Embryonic facial prominence (tissue), 1 donor: Measurements from ENCODE around the gene CA5B.
"Not testable (repeated sequence)": the region's sequence is repeated elsewhere in the genome, so short reads cannot be mapped to it uniquely, and the experiment has no call there.

Experiments
- DNase-seq: peaks from one replicate; pipeline ENCODE4 v3.0.0-alpha.2; 2016; ENCODE audit errors: extremely low spot score

CA5B gene

GRCh38 chrX:15748841-15749240, 10.8 kb downstream of the CA5B start:
- DNase-seq = no peak

- DNase-seq = no peak
Observed at GRCh38 chrX:15749642-15750610, 11.9 kb downstream of the CA5B start.

- no peak for DNase-seq
Observed at GRCh38 chrX:15750611-15751154, 12.6 kb downstream of the CA5B start.

- DNase-seq = peak; percentile 22
Observed at GRCh38 chrX:15751155-15751819, 13.2 kb downstream of the CA5B start.

GRCh38 chrX:15755091-15755490, 17.0 kb downstream of the CA5B start:
- no peak for DNase-seq

GRCh38 chrX:15758140-15758539, 20.1 kb downstream of the CA5B start:
- no peak for DNase-seq

GRCh38 chrX:15759886-15760285, 21.8 kb downstream of the CA5B start:
- not testable (repeated sequence) for DNase-seq

GRCh38 chrX:15761564-15762191, 23.6 kb downstream of the CA5B start:
- DNase-seq = no peak

GRCh38 chrX:15769300-15769954, 31.4 kb downstream of the CA5B start:
- DNase-seq = no peak

GRCh38 chrX:15781961-15782699, 44.1 kb downstream of the CA5B start:
- no peak for DNase-seq

- DNase-seq = no peak
Observed at GRCh38 chrX:15785176-15785750, 47.2 kb downstream of the CA5B start.

GRCh38 chrX:15786915-15787314, 48.8 kb downstream of the CA5B start:
- no peak for DNase-seq

- DNase-seq = peak; percentile 34
Observed at GRCh38 chrX:15789979-15790768, 52.1 kb downstream of the CA5B start, which contains the start of gene ZRSR2. Gene ZRSR2, plus strand, starts transcription at chrX:15790484. Its CDS starts 12 bp downstream, at chrX:15790496.

- no peak for DNase-seq
Observed at GRCh38 chrX:15790769-15791290, 52.8 kb downstream of the CA5B start.

GRCh38 chrX:15797707-15798106, 59.6 kb downstream of the CA5B start:
- DNase-seq = no peak

- DNase-seq = no peak
Observed at GRCh38 chrX:15804563-15804962, 66.5 kb downstream of the CA5B start.

GRCh38 chrX:15808254-15808653, 70.2 kb downstream of the CA5B start:
- DNase-seq = no peak

GRCh38 chrX:15812192-15812938, 74.3 kb downstream of the CA5B start:
- DNase-seq = no peak

- DNase-seq = no peak
Observed at GRCh38 chrX:15813416-15813815, 75.3 kb downstream of the CA5B start.
